GM18519 (cell line): ENCODE data around the gene PSMC6.

Source experiments
- ATAC-seq: cut with Tn5 transposase; IDR thresholded peaks from one replicate; pipeline ENCODE4 v1.9.1; 2021; ENCODE audit warnings: mild to moderate bottlenecking, moderate library complexity; ENCODE audit not compliant: unreplicated experiment, low FRiP score

PSMC6 gene

DNA sequence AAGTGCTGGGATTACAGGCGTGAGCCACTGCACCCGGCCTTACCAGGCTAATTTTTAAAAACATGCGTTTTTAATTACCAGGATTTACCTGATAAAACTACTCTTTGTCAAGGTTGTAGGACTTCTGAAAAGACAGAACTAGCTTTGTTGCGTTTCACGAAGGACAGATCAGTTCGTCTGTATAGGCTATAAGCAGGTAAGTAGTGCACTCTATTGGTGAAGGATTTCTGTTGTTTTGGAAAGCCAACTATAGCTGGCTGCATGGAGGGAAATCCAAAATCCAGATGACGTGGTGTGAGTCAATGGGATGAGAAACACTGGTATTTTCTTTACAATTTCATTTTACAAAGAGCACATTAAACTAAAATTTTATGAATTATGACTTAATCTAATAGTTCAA, 69.8 kb downstream of the PSMC6 start:
- ATAC-seq = no peak
